GM12801 (cell line): ENCODE measurements around the gene TSPAN18.

Experiments used
- TF ChIP-seq, protein P1 (sequence below): IDR thresholded peaks from one replicate; pipeline ENCODE4 v1.5.1; 2011; ENCODE audit warnings: control low read depth; ENCODE audit not compliant: insufficient read length; ENCODE audit errors: extremely low read depth

The TSPAN18 gene

GRCh38 chr11:44930588-44931302, 204.0 kb downstream of the TSPAN18 start:
- TF ChIP-seq, protein P1, sequence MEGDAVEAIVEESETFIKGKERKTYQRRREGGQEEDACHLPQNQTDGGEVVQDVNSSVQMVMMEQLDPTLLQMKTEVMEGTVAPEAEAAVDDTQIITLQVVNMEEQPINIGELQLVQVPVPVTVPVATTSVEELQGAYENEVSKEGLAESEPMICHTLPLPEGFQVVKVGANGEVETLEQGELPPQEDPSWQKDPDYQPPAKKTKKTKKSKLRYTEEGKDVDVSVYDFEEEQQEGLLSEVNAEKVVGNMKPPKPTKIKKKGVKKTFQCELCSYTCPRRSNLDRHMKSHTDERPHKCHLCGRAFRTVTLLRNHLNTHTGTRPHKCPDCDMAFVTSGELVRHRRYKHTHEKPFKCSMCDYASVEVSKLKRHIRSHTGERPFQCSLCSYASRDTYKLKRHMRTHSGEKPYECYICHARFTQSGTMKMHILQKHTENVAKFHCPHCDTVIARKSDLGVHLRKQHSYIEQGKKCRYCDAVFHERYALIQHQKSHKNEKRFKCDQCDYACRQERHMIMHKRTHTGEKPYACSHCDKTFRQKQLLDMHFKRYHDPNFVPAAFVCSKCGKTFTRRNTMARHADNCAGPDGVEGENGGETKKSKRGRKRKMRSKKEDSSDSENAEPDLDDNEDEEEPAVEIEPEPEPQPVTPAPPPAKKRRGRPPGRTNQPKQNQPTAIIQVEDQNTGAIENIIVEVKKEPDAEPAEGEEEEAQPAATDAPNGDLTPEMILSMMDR: no peak

DNA sequence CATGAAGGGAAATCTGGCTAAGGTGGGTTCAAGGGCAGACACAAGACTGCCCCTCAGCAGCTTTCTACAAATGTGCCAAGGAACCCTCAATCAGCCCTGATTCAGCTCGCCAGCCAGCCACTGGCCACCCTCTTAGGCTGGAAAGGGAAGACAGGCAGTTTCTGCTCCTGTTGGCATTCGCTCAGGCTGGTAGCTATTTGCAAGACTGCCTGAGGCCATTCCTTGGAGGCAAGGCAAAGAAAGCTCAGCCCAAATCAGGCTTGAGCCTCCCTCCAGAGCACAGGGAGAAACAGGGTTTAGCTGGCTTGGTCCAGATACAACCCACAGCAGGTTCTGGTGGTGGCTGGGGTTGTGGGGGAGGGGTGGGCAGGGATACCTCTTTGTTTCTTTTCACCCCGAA, 204.7 kb downstream of the TSPAN18 start:
- TF ChIP-seq, protein P1: no peak

DNA sequence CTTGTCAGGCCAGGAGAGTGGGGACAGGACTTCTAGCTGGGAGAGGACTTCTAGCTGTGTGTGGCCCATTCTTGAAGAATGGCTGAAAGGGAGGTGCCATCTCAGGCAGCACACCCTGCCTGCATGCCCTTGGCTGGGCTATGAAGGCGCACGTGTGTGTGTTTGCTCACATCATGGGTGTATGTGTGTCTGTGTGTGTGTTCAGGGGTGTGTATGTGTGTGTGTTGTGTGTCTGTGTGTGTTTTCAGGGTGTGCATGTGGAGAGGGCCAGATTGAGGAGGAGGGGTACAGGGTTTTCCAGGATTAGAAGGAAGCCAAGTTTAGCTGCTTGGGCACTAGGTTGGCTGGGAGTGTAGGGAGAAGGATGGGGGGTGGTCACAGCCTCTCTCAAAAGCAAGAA, 207.3 kb downstream of the TSPAN18 start:
- TF ChIP-seq, protein P1: no peak

DNA sequence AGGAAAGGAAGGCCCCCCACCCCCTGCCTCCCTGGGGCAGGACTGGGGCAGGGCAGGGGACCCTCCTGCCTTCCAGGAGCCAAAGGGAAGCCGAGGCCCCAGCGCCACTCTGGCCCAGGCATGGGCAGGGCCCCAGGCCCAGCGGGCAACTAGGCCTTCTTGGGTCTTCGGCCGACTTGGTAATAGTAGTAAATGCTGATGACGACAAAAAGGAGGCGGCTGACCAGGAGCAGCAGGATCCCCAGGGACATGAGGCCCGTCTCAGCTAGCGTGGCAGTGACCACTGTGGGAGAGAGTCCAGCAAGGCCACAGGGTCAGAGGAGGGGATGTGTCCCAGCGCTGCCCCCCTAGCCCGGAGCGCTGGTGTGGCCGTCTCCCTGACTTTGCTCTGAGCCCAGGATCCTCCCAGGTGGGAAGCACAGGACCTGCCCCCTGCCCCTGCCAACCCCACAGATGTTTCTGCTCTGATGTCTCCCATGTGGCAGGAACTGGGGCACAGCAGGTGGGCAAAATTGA, 208.0 kb downstream of the TSPAN18 start:
- TF ChIP-seq, protein P1: no peak

GRCh38 chr11:44936525-44936924, 209.8 kb downstream of the TSPAN18 start:
- TF ChIP-seq, protein P1: no peak

DNA sequence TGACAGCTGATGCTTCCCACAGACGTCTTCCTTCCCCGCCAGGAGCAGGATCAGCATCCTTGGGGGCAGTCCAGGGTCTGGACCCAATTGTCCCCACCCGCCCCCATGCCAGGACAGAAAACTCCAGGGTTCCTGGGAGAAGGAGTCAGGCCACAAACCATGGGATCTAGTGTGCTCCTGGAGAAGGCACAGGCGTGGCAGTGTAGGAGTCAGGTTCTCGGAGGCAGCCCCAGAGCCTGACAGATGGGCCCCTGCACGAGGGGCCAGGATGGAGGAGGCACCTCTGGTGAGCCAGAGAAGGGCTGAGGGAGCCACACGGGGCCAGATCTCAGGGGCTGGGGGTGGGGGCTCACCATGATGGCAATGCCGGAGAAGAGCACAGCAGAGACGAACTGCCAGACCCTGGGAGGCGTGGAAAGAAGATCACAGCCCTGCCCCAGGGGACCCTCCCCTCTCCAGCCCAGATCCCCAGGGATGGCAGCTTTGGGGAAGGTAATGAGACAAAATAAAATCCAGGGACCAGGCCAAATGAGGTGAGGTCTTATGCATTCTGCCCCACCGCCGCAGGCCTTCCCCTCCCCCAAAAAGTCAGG, 210.3 kb downstream of the TSPAN18 start:
- TF ChIP-seq, protein P1: no peak

DNA sequence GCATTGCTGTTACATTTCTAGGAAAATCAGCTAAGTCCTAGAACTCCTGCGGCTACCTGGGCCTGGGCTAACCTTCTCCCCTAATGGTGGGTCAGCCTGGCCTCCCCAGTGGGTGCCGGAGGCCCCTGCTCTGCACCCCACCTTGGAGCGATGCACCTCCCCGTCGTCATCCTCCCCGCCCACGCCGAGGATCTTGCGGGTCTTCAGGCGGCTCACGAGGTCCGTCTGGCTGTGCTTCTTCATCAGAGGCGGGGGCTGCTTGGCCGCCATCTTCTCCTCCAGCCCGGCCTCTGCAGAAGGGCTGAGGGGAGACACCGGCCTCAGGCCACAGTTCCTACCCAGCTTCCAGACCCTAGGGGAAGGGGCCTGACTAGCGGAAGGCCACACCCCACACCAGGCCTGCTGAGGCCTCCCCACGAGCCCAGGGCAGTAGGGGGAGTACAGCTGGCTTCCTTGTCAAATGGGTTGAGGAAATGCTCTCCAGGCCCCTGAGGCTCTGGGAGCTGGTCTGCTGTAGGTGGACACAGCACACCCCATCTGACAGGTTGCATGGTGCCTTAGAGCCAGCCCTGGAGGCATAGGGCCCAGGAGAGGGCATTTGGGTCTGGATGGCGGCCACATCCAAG, 211.4 kb downstream of the TSPAN18 start:
- TF ChIP-seq, protein P1: no peak
